NT2/D1 (cell line): ENCODE results near the gene EFHC1.

Source experiments
- SUZ12 ChIP-seq: IDR thresholded peaks from 2 replicates; pipeline ENCODE4 v1.6.1; 2011; ENCODE audit not compliant: insufficient read length, insufficient read depth; ENCODE audit errors: extremely low read depth
- YY1 ChIP-seq: IDR thresholded peaks from 2 replicates; pipeline ENCODE4 v1.6.1; 2011; ENCODE audit not compliant: insufficient read length, insufficient read depth
- ZNF274 ChIP-seq: IDR thresholded peaks from 2 replicates; pipeline ENCODE4 v1.6.1; 2011; ENCODE audit warnings: mild to moderate bottlenecking, low read depth, low read length

GRCh38 chr6:52524918-52525317, 104.8 kb downstream of the EFHC1 start:
- TF ChIP-seq SUZ12: no peak
- no peak for TF ChIP-seq ZNF274
- no peak for TF ChIP-seq YY1
